IMR-90 (cell line): ENCODE measurements around the gene ASB6. TPM values are rescaled to one million over a fixed set of nuclear protein-coding genes. Genes with fewer than 3 reads are reported as not detected.

Source experiments
- ATAC-seq: fragments of 200-7000 bp; cut with Tn5 transposase; 2 replicates; pipeline ENCODE4 v1.9.1; 2020; ENCODE audit warnings: low read depth, mild to moderate bottlenecking, moderate library complexity
- BruUV-seq: library from RNA; stranded (reverse); fragments of 400-500 nt; replicated peaks from 2 replicates; lab custom pipeline; 2021; lab: Mats Ljungman, UMichigan
- CTCF ChIA-PET: fragments of 300-600 bp; formaldehyde crosslinking; extraction: SDS; loops from one replicate; lab custom pipeline; 2021; ENCODE audit warnings: antibody characterized with exemption; lab: Yijun Ruan, JAX
- POLR2A ChIA-PET: fragments of 300-600 bp; sonication (Branson Sonifier 250); formaldehyde crosslinking; loops from one replicate; lab custom pipeline; 2022; ENCODE audit warnings: antibody characterized with exemption; ENCODE audit not compliant: unreplicated experiment; lab: Charles Lee
- DNase-seq: peaks from one replicate; pipeline ENCODE4 v3.0.0; 2013
- H2AFZ ChIP-seq: replicated peaks from 2 replicates; pipeline ENCODE3; 2013; ENCODE audit warnings: low read length, mild to moderate bottlenecking; ENCODE audit not compliant: poor library complexity
- H2AK5ac ChIP-seq: 2 replicates; pipeline ENCODE4 v1.6.1; 2013; ENCODE audit warnings: low read depth, low read length, inconsistent platforms
- H2AK9ac ChIP-seq: replicated peaks from 2 replicates; pipeline ENCODE3; 2013; ENCODE audit warnings: mild to moderate bottlenecking, low read depth, low read length, moderate library complexity; ENCODE audit not compliant: poor library complexity
- H2BK120ac ChIP-seq: 2 replicates; pipeline ENCODE4 v1.6.1; 2013; ENCODE audit warnings: low read depth, low read length, inconsistent platforms
- H2BK15ac ChIP-seq: 3 replicates; pipeline ENCODE4 v1.6.1; 2013; ENCODE audit warnings: low read depth, low read length, inconsistent platforms
- H2BK20ac ChIP-seq: 2 replicates; pipeline ENCODE4 v1.6.1; 2013; ENCODE audit warnings: low read depth, mild to moderate bottlenecking, inconsistent platforms, low read length, moderate library complexity
- H2BK5ac ChIP-seq: 2 replicates; pipeline ENCODE4 v1.6.1; 2013; ENCODE audit warnings: mild to moderate bottlenecking, low read depth, low read length, inconsistent platforms; ENCODE audit not compliant: poor library complexity, severe bottlenecking
- H3K14ac ChIP-seq: replicated peaks from 2 replicates; pipeline ENCODE4 v1.6.1; 2013; ENCODE audit warnings: low read depth, low read length, inconsistent platforms
- H3K18ac ChIP-seq: 2 replicates; pipeline ENCODE4 v1.6.1; 2013; ENCODE audit warnings: low read depth, low read length, control low read depth
- H3K23ac ChIP-seq: 2 replicates; pipeline ENCODE4 v1.6.1; 2013; ENCODE audit warnings: low read depth, low read length, inconsistent platforms
- H3K27ac ChIP-seq: 2 replicates; pipeline ENCODE4 v1.5.1; 2013; ENCODE audit warnings: mild to moderate bottlenecking, control low read depth, low read length; ENCODE audit not compliant: insufficient read depth
- H3K27me3 ChIP-seq: 2 replicates; pipeline ENCODE4 v1.6.1; 2013; ENCODE audit warnings: low read length; ENCODE audit not compliant: control insufficient read depth, insufficient read depth
- H3K36me3 ChIP-seq: 2 replicates; pipeline ENCODE4 v1.6.1; 2013; ENCODE audit warnings: low read length, mixed read lengths; ENCODE audit not compliant: control insufficient read depth, insufficient read depth
- H3K4ac ChIP-seq: 2 replicates; pipeline ENCODE4 v1.6.1; 2013; ENCODE audit warnings: low read depth, low read length, inconsistent platforms
- H3K4me1 ChIP-seq: 2 replicates; pipeline ENCODE4 v1.6.1; 2013; ENCODE audit warnings: low read length, mixed read lengths; ENCODE audit not compliant: control insufficient read depth, insufficient read depth
- H3K4me2 ChIP-seq: 2 replicates; pipeline ENCODE4 v1.6.1; 2013; ENCODE audit warnings: low read depth, mild to moderate bottlenecking, control low read depth, low read length, moderate library complexity
- H3K4me3 ChIP-seq: 2 replicates; pipeline ENCODE4 v1.5.1; 2013; ENCODE audit warnings: low read depth, mild to moderate bottlenecking, control low read depth, low read length, moderate library complexity; ENCODE audit not compliant: insufficient read depth
- H3K56ac ChIP-seq: 2 replicates; pipeline ENCODE4 v1.6.1; 2013; ENCODE audit warnings: low read length, inconsistent platforms; ENCODE audit not compliant: insufficient read depth; ENCODE audit errors: extremely low read depth
- H3K79me1 ChIP-seq, 2 experiments: 2 replicates each; pipeline ENCODE4 v1.6.1; 2013; ENCODE audit warnings: low read length in 2 of 2, inconsistent platforms in 1 of 2, low read depth in 1 of 2
- H3K9ac ChIP-seq: 2 replicates; pipeline ENCODE4 v1.6.1; 2013; ENCODE audit warnings: low read depth, low read length, control low read depth
- H3K9me1 ChIP-seq: 2 replicates; pipeline ENCODE4 v1.6.1; 2013; ENCODE audit warnings: low read length, inconsistent platforms; ENCODE audit not compliant: insufficient read depth
- H3K9me3 ChIP-seq: 2 replicates; pipeline ENCODE4 v1.6.1; 2013; ENCODE audit warnings: low read length; ENCODE audit not compliant: control insufficient read depth, insufficient read depth
- H4K20me1 ChIP-seq: 2 replicates; pipeline ENCODE4 v1.6.1; 2013; ENCODE audit warnings: low read length, inconsistent platforms; ENCODE audit not compliant: insufficient read depth
- H4K5ac ChIP-seq: 2 replicates; pipeline ENCODE4 v1.6.1; 2013; ENCODE audit warnings: mild to moderate bottlenecking, low read depth, low read length, control low read depth
- H4K8ac ChIP-seq, 2 experiments: 2 replicates each; pipeline ENCODE4 v1.6.1; 2013; ENCODE audit warnings: low read depth in 2 of 2, low read length in 2 of 2, control low read depth in 1 of 2, inconsistent platforms in 1 of 2
- H4K91ac ChIP-seq: 2 replicates; pipeline ENCODE4 v1.6.1; 2013; ENCODE audit warnings: low read depth, low read length, inconsistent platforms; ENCODE audit not compliant: insufficient read depth
- CEBPB ChIP-seq: IDR thresholded peaks from 2 replicates; pipeline ENCODE4 v1.6.1; 2012; ENCODE audit warnings: low read depth, low read length, improper control_type of control experiment
- CHD1 ChIP-seq: IDR thresholded peaks from 2 replicates; pipeline ENCODE4 v1.6.1; 2012; ENCODE audit warnings: low read depth, low read length, improper control_type of control experiment
- ELK1 ChIP-seq: fragments of 150-350 bp; IDR thresholded peaks from 2 replicates; pipeline ENCODE4 v1.6.1; 2016; ENCODE audit warnings: low read depth, mild to moderate bottlenecking, low read length, moderate library complexity, borderline replicate concordance
- FOS ChIP-seq: fragments of 150-350 bp; IDR thresholded peaks from 2 replicates; pipeline ENCODE4 v1.6.1; 2016; ENCODE audit warnings: low read depth, low read length
- MAFK ChIP-seq: IDR thresholded peaks from 2 replicates; pipeline ENCODE4 v1.6.1; 2012; ENCODE audit warnings: low read depth, low read length, improper control_type of control experiment
- NFE2L2 ChIP-seq: fragments of 150-350 bp; IDR thresholded peaks from 2 replicates; pipeline ENCODE4 v1.6.1; 2016; ENCODE audit warnings: low read depth, mild to moderate bottlenecking, low read length
- RCOR1 ChIP-seq: IDR thresholded peaks from 2 replicates; pipeline ENCODE4 v1.6.1; 2012; ENCODE audit warnings: mild to moderate bottlenecking, low read length, improper control_type of control experiment; ENCODE audit not compliant: insufficient replicate concordance
- RFX5 ChIP-seq: IDR thresholded peaks from 2 replicates; pipeline ENCODE4 v1.8.0; 2012; ENCODE audit warnings: low read depth, mild to moderate bottlenecking, low read length, moderate library complexity
- USF2 ChIP-seq: fragments of 150-350 bp; IDR thresholded peaks from 2 replicates; pipeline ENCODE4 v1.6.1; 2017; ENCODE audit warnings: mild to moderate bottlenecking, antibody characterized with exemption, low read length, low read depth
- WGBS, 2 experiments: methylation state at CpG; one replicate each; pipeline versions ENCODE4 v1.1.5 to v1.1.7; 2013; ENCODE audit warnings: missing lambda C conversion rate in 2 of 2; ENCODE audit not compliant: insufficient read length in 1 of 2; ENCODE audit errors: extremely low coverage in 2 of 2; 5-methylcytosine and 5-hydroxymethylcytosine counted together
- dilution Hi-C: fragments of 300-500 bp; cut with HindIII; formaldehyde crosslinking; loops from one replicate; pipeline ENCODE4 v1.14.3; 2018; ENCODE audit warnings: low sequenced_read_pairs; ENCODE audit not compliant: unreplicated experiment
- in situ Hi-C: fragments of 300-500 bp; cut with MboI; formaldehyde crosslinking; loops from 3 replicates; pipeline ENCODE4 v1.14.3; 2019; ENCODE audit warnings: low sequenced_read_pairs, inconsistent platforms, mixed read lengths
- intact Hi-C: fragments of 100-400 bp; cut with micrococcal nuclease; formaldehyde crosslinking; loops from 2 replicates; pipeline ENCODE4 v1.10.0; 2022
- polyA plus RNA-seq, 3 experiments: library from polyadenylated mRNA; depleted of rRNA; stranded (reverse); fragments of >200 nt; gene quantifications; 2 replicates each; pipeline ENCODE4 v1.2.3, GENCODE V29; 2012; ENCODE audit warnings: low replicate concordance in 1 of 3
- total RNA-seq: library from RNA; depleted of rRNA; stranded (reverse); fragments of >200 nt; gene quantifications from 2 replicates; pipeline ENCODE4 v1.2.3, GENCODE V29; 2012

Gene ASB6
- total and polyA plus RNA-seq, 2 of the 4 experiments (the other 2 are of a cell fraction): 9.7 to 28.9 TPM

GRCh38 chr9:129649726-129650679 is 8.1 kb upstream of the ASB6 start (continued):
- TF ChIP-seq ELK1: no peak

GRCh38 chr9:129648764-129649115 is 6.8 kb upstream of the ASB6 start:
- ChIA-PET POLR2A (no interaction called here), CTCF (no interaction called here)
- Histone ChIP-seq H3K4me1 (peaks cover 7% of the 10 kb centered on the region; the same call in 1 of the 2 replicates), H3K27ac (no peak overlapping the region; the same call in 1 of the 2 replicates), H3K36me3 (no peaks in the 10 kb centered on the region), H3K56ac (no peak overlapping the region), H4K91ac (no peak overlapping the region), H4K5ac (no peak overlapping the region), H2AK5ac (0 out of 2 replicates have a peak overlapping the region, but pooled peaks have one; percentile 28), H2AK9ac (no peak overlapping the region), H3K9me1 (peaks cover 6% of the 10 kb centered on the region), H3K9ac (no peak overlapping the region), H3K4me2 (no peak overlapping the region), H3K9me3 (no peaks in the 10 kb centered on the region), H3K79me1 (peaks cover 0 to 6% of the 10 kb centered on the region in 2 experiments; a peak in 1 of 4 replicates), H4K8ac (no peak overlapping the region), H3K4me3 (no peak overlapping the region), H3K18ac (no peak overlapping the region), H2BK20ac (no peak overlapping the region), H3K4ac (peak overlapping the region; percentile 35; the same call in 1 of the 2 replicates), H2BK15ac (no peak overlapping the region), H3K14ac (no peak overlapping the region), H4K20me1 (no peaks in the 10 kb centered on the region), H2AFZ (no peak overlapping the region), H3K23ac (no peak overlapping the region), H3K27me3 (no peaks in the 10 kb centered on the region), H2BK5ac (no peak overlapping the region), H2BK120ac (no peak overlapping the region)
- no TSS peak for BruUV-seq
- dilution Hi-C loops (no loop called here), intact Hi-C loops (no loop called here), in situ Hi-C loops (no loop called here)
- TF ChIP-seq RFX5 (no peak), CEBPB (no peak), USF2 (no peak), FOS (no peak), CHD1 (no peak), NFE2L2 (no peak), ELK1 (no peak), MAFK (no peak), RCOR1 (no peak)
- ATAC-seq (no peak), DNase-seq (no peak)
- WGBS, 2 experiments: no CpG with 5 or more reads among the region's 10 CpGs
